ENCODE data around the gene RIMS3. TPM values are rescaled to one million over a fixed set of nuclear protein-coding genes. Genes with fewer than 3 reads are reported as not detected.

The RIMS3 gene
- total RNA-seq, 1 experiment from 2014 or later = 9.0 TPM

- TF ChIP-seq ZBTB33 (IDR thresholded peaks at IDR 0.05; ENCODE audit: extremely low read depth, insufficient replicate concordance, low read length) (no peak), ZFX (IDR thresholded peaks at IDR 0.05) (no peak)
These were observed 27.9 kb downstream of the RIMS3 start (continued) for GRCh38 chr1:40637470-40638007.

GRCh38 chr1:40636777-40637176 lies 28.7 kb downstream of the RIMS3 start:
- no peak overlapping the region for H3K9ac ChIP-seq (ENCODE audit: low read length)
- H3K79me2 ChIP-seq (ENCODE audit: insufficient read depth, low read length) = no peaks in the 10 kb centered on the region
- ChIA-PET RAD21 (ENCODE audit: low non-redundant PET in 1 of 2, low total read pairs in 2 of 2, uncharacterized antibody in 2 of 2, unreplicated experiment in 2 of 2) (no interaction called here), POLR2A (no interaction called here), CTCF (no interaction called here)
- ATAC-seq = no peak
- H2AFZ ChIP-seq (ENCODE audit: low read depth, low read length, poor library complexity, severe bottlenecking) = no peak overlapping the region
- H3K9me2 ChIP-seq (ENCODE audit: insufficient read depth) = no peaks in the 10 kb centered on the region
- no peaks in the 10 kb centered on the region for H4K20me1 ChIP-seq (ENCODE audit: insufficient read depth)
- BruUV-seq (replicated peaks) = no TSS peak
- H3K27ac ChIP-seq (ENCODE audit: low read depth, low read length) = no peak overlapping the region
- no peak overlapping the region for H3K4me3 ChIP-seq (replicated peaks in 1 of 2; ENCODE audit: low read depth in 1 of 2, low read length in 2 of 2)
- H3K27me3 ChIP-seq (ENCODE audit: insufficient read depth, low read length) = no peaks in the 10 kb centered on the region
- no peaks in the 10 kb centered on the region; a peak in 1 of 4 replicates for H3K4me1 ChIP-seq (ENCODE audit: control insufficient read depth in 1 of 2, insufficient read depth in 2 of 2, low read length in 2 of 2)
- H3K9me3 ChIP-seq (ENCODE audit: control insufficient read depth in 1 of 2, insufficient read depth in 1 of 2, low read depth in 1 of 2, low read length in 2 of 2) = no peaks in the 10 kb centered on the region
- no peak for DNase-seq (ENCODE audit: low read depth, low spot score)
- no peak overlapping the region for H3K4me2 ChIP-seq (ENCODE audit: low read length)
- TF ChIP-seq ZNF274 (IDR thresholded peaks at IDR 0.05; ENCODE audit: low read depth, low read length) (no peak), POLR2AphosphoS5 (IDR thresholded peaks at IDR 0.05; ENCODE audit: low read depth, low read length) (no peak), RAD21 (IDR thresholded peaks at IDR 0.05; ENCODE audit: low read depth) (no peak), MAX (IDR thresholded peaks at IDR 0.05) (no peak), EGR1 (IDR thresholded peaks at IDR 0.05; ENCODE audit: low read depth) (no peak)
- intact Hi-C loops (cut with micrococcal nuclease) = no loop called here
- H3K36me3 ChIP-seq (ENCODE audit: control insufficient read depth in 1 of 2, insufficient read depth in 2 of 2, low read length in 2 of 2) = no peaks in the 10 kb centered on the region

All from HCT116 (cell line).